DOHH2 (cell line): Measurements from ENCODE around the gene GUK1.

Experiments
- H3F3A ChIP-seq: fragments of 200-600 bp; sonication (generic), shearing (Covaris generic); 2 replicates; pipeline ENCODE4 v1.6.0; 2016; ENCODE audit warnings: antibody characterized with exemption, mild to moderate bottlenecking; ENCODE audit not compliant: control insufficient read depth, insufficient read depth
- H3K27ac ChIP-seq: fragments of 200-600 bp; sonication (generic); 2 replicates; pipeline ENCODE4 v1.5.1; 2014; ENCODE audit warnings: low read depth, mild to moderate bottlenecking, low read length, moderate library complexity
- H3K27me3 ChIP-seq: fragments of 200-600 bp; sonication (generic); 2 replicates; pipeline ENCODE4 v1.6.1; 2014; ENCODE audit warnings: mild to moderate bottlenecking, low read length, mixed read lengths; ENCODE audit not compliant: control insufficient read depth
- H3K36me3 ChIP-seq: fragments of 200-600 bp; sonication (generic); 2 replicates; pipeline ENCODE4 v1.6.1; 2014; ENCODE audit warnings: mild to moderate bottlenecking, low read length, moderate library complexity, mixed read lengths; ENCODE audit not compliant: control insufficient read depth
- H3K4me1 ChIP-seq: fragments of 200-600 bp; sonication (generic); 2 replicates; pipeline ENCODE4 v1.6.1; 2014; ENCODE audit warnings: mild to moderate bottlenecking, low read length, mixed read lengths; ENCODE audit not compliant: control insufficient read depth
- H3K4me2 ChIP-seq: fragments of 200-600 bp; sonication (generic); 2 replicates; pipeline ENCODE4 v1.6.0; 2014; ENCODE audit warnings: mild to moderate bottlenecking, low read length, moderate library complexity
- H3K4me3 ChIP-seq: fragments of 200-600 bp; sonication (generic); 2 replicates; pipeline ENCODE4 v1.5.1; 2014; ENCODE audit warnings: mild to moderate bottlenecking, low read length, mixed read lengths
- H3K79me2 ChIP-seq: fragments of 200-600 bp; sonication (generic); 2 replicates; pipeline ENCODE4 v1.6.1; 2014; ENCODE audit warnings: mild to moderate bottlenecking, low read length, mixed read lengths; ENCODE audit not compliant: control insufficient read depth
- H3K9me2 ChIP-seq: fragments of 200-600 bp; sonication (generic); replicated peaks from 2 replicates; pipeline ENCODE4 v1.6.1; 2014; ENCODE audit warnings: mild to moderate bottlenecking, low read length, mixed read lengths; ENCODE audit not compliant: control insufficient read depth
- H3K9me3 ChIP-seq: fragments of 200-600 bp; sonication (generic); 2 replicates; pipeline ENCODE4 v1.6.1; 2014; ENCODE audit warnings: antibody characterized with exemption, low read length, mixed read lengths; ENCODE audit not compliant: control insufficient read depth, insufficient read depth
- H4K20me1 ChIP-seq: fragments of 200-600 bp; sonication (generic); 2 replicates; pipeline ENCODE4 v1.6.0; 2014; ENCODE audit warnings: low read depth, mild to moderate bottlenecking, antibody characterized with exemption, low read length, moderate library complexity; ENCODE audit not compliant: control insufficient read depth, insufficient read depth
- EZH2phosphoT487 ChIP-seq: fragments of 200-600 bp; sonication (generic); IDR thresholded peaks from 2 replicates; pipeline ENCODE4 v1.6.1; 2017; ENCODE audit warnings: borderline replicate concordance, mild to moderate bottlenecking, antibody characterized with exemption, low read length, moderate library complexity, mixed read lengths
- TF ChIP-seq, protein P1 (sequence below): fragments of 200-600 bp; sonication (generic); IDR thresholded peaks from one replicate; pipeline ENCODE4 v1.5.1; 2014; ENCODE audit warnings: antibody characterized with exemption, mild to moderate bottlenecking, low read depth, low read length; ENCODE audit not compliant: poor library complexity, severe bottlenecking

GUK1 gene

DNA sequence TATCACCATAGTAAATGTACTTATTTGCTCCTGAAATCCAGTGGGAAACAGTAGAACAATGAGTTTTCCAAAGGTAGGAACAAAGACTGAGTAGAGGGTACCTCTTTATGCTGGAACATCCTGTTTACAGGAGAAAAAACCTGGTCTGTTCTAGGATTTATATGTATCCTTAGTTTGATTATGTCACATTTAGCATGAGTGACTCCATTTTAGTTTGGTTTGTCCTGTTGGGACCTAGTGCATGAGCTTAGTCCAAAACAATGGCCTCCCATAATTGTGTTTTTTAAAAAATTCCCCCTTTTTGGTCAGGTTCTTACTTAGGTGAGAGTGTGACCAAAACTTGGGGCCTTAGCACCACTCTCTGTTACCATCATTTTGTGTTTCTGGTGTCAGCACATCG lies 27.5 kb upstream of the GUK1 start:
- peaks cover 2% of the 10 kb centered on the region; the same call in 1 of the 2 replicates for H3K36me3 ChIP-seq
- no peaks in the 10 kb centered on the region for H3K9me2 ChIP-seq
- peaks cover 5% of the 10 kb centered on the region; the same call in 1 of the 2 replicates for H3F3A ChIP-seq
- no peaks in the 10 kb centered on the region for H4K20me1 ChIP-seq
- no peak overlapping the region for H3K4me2 ChIP-seq
- H3K9me3 ChIP-seq, result no peaks in the 10 kb centered on the region
- TF ChIP-seq, protein P1, sequence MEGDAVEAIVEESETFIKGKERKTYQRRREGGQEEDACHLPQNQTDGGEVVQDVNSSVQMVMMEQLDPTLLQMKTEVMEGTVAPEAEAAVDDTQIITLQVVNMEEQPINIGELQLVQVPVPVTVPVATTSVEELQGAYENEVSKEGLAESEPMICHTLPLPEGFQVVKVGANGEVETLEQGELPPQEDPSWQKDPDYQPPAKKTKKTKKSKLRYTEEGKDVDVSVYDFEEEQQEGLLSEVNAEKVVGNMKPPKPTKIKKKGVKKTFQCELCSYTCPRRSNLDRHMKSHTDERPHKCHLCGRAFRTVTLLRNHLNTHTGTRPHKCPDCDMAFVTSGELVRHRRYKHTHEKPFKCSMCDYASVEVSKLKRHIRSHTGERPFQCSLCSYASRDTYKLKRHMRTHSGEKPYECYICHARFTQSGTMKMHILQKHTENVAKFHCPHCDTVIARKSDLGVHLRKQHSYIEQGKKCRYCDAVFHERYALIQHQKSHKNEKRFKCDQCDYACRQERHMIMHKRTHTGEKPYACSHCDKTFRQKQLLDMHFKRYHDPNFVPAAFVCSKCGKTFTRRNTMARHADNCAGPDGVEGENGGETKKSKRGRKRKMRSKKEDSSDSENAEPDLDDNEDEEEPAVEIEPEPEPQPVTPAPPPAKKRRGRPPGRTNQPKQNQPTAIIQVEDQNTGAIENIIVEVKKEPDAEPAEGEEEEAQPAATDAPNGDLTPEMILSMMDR, result no peak
- no peak for TF ChIP-seq EZH2phosphoT487
- H3K4me3 ChIP-seq, result no peak overlapping the region
- H3K27ac ChIP-seq, result no peak overlapping the region
- H3K27me3 ChIP-seq, result no peaks in the 10 kb centered on the region
- peaks cover 17% of the 10 kb centered on the region for H3K4me1 ChIP-seq
- H3K79me2 ChIP-seq, result peaks cover 15% of the 10 kb centered on the region

DNA sequence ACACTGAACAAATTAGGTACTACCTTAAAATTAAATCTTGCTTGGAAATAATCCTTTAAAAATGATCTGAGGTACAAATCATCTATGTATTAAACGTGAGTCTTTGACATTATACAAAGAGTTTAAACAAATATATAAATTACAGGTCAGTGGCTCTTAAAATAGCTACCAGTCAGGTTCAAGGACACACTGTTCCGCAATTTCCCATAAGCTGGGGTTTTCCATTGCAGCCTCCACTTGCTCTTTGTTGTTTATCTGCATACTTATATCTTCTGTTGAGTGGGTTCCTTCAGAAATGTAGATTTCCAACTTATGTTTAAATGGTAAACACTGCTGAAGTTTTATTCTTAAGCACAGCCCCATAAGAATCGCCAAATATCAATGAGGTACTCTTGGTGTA lies 25.3 kb upstream of the GUK1 start:
- Histone ChIP-seq H3K9me2 (no peaks in the 10 kb centered on the region), H3K79me2 (no peaks in the 10 kb centered on the region), H3K9me3 (peaks cover 5% of the 10 kb centered on the region; the same call in 1 of the 2 replicates), H3K27ac (no peak overlapping the region), H3K36me3 (no peaks in the 10 kb centered on the region), H4K20me1 (no peaks in the 10 kb centered on the region), H3K27me3 (no peaks in the 10 kb centered on the region), H3F3A (peaks cover 5% of the 10 kb centered on the region; the same call in 1 of the 2 replicates), H3K4me3 (no peak overlapping the region), H3K4me2 (no peak overlapping the region), H3K4me1 (peaks cover 7% of the 10 kb centered on the region)
- no peak for TF ChIP-seq EZH2phosphoT487
- TF ChIP-seq, protein P1, result no peak

DNA sequence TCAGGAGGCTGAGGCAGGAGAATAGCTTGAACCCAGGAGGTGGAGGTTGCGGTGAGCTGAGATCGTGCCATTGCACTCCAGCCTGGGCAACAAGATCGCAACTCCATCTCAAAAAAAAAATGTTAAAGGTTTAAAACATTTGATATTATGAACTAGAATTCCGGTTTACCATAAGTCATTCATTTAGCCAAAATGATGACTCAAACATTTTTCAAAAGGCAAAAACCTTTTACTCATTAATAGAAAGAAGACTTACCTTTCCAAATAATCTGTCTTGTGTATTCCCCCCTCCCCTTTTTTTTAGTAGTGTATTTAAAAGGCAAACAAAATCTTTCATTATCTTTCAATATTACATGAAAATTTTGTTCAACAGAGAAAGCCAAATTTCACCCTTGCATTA lies 22.7 kb upstream of the GUK1 start:
- peaks cover 10% of the 10 kb centered on the region for H3K4me1 ChIP-seq
- TF ChIP-seq, protein P1, result no peak
- TF ChIP-seq EZH2phosphoT487, result no peak
- peaks cover 8% of the 10 kb centered on the region; the same call in 1 of the 2 replicates for H3K9me3 ChIP-seq
- no peaks in the 10 kb centered on the region for H3K9me2 ChIP-seq
- no peaks in the 10 kb centered on the region for H3F3A ChIP-seq
- H3K4me3 ChIP-seq, result no peak overlapping the region
- no peak overlapping the region for H3K27ac ChIP-seq
- H3K36me3 ChIP-seq, result no peaks in the 10 kb centered on the region
- H3K27me3 ChIP-seq, result no peaks in the 10 kb centered on the region
- H3K4me2 ChIP-seq, result no peak overlapping the region
- H4K20me1 ChIP-seq, result no peaks in the 10 kb centered on the region
- H3K79me2 ChIP-seq, result no peaks in the 10 kb centered on the region

DNA sequence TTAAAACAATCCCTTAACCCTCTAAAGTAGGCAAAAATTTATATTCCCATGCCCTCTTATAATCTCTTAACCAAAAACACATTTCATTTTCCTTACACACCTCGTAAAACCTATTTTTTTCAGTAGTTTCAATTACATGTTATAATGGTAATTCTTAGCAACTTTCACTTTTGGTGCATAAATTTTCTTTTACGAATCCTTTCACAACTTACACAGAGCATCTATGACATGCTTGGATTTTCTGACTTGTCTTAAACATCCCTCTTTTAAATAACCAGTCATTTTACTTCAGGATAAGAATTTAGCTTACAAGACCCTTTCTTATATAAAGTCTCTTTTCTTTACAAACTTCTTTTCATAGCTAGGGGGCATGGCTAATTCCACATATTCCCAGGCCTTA lies 22.0 kb upstream of the GUK1 start:
- peaks cover 8% of the 10 kb centered on the region; the same call in 1 of the 2 replicates for H3K9me3 ChIP-seq
- H3K4me3 ChIP-seq, result no peak overlapping the region
- TF ChIP-seq EZH2phosphoT487, result no peak
- TF ChIP-seq, protein P1, result no peak
- peaks cover 10% of the 10 kb centered on the region for H3K4me1 ChIP-seq
- H3K27ac ChIP-seq, result no peak overlapping the region
- no peaks in the 10 kb centered on the region for H4K20me1 ChIP-seq
- no peaks in the 10 kb centered on the region for H3K27me3 ChIP-seq
- H3F3A ChIP-seq, result no peaks in the 10 kb centered on the region
- H3K9me2 ChIP-seq, result no peaks in the 10 kb centered on the region
- no peaks in the 10 kb centered on the region for H3K79me2 ChIP-seq
- H3K4me2 ChIP-seq, result no peak overlapping the region
- H3K36me3 ChIP-seq, result no peaks in the 10 kb centered on the region
